ENCODE data around the gene VPS18.

Gene VPS18

GRCh38 chr15:40925863-40926658, 31.8 kb downstream of the VPS18 start:
- in situ Hi-C loops (cut with HindIII; ENCODE audit: low sequenced_read_pairs), result no loop called here
- H3K4me3 ChIP-seq (ENCODE audit: low read depth, low read length), result peak overlapping the region; percentile 4
- TF ChIP-seq, protein P1, sequence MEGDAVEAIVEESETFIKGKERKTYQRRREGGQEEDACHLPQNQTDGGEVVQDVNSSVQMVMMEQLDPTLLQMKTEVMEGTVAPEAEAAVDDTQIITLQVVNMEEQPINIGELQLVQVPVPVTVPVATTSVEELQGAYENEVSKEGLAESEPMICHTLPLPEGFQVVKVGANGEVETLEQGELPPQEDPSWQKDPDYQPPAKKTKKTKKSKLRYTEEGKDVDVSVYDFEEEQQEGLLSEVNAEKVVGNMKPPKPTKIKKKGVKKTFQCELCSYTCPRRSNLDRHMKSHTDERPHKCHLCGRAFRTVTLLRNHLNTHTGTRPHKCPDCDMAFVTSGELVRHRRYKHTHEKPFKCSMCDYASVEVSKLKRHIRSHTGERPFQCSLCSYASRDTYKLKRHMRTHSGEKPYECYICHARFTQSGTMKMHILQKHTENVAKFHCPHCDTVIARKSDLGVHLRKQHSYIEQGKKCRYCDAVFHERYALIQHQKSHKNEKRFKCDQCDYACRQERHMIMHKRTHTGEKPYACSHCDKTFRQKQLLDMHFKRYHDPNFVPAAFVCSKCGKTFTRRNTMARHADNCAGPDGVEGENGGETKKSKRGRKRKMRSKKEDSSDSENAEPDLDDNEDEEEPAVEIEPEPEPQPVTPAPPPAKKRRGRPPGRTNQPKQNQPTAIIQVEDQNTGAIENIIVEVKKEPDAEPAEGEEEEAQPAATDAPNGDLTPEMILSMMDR (IDR thresholded peaks at IDR 0.05; ENCODE audit: low read depth, low read length, missing control alignments), result no peak
- no peak for DNase-seq (ENCODE audit: low read depth)

DNA sequence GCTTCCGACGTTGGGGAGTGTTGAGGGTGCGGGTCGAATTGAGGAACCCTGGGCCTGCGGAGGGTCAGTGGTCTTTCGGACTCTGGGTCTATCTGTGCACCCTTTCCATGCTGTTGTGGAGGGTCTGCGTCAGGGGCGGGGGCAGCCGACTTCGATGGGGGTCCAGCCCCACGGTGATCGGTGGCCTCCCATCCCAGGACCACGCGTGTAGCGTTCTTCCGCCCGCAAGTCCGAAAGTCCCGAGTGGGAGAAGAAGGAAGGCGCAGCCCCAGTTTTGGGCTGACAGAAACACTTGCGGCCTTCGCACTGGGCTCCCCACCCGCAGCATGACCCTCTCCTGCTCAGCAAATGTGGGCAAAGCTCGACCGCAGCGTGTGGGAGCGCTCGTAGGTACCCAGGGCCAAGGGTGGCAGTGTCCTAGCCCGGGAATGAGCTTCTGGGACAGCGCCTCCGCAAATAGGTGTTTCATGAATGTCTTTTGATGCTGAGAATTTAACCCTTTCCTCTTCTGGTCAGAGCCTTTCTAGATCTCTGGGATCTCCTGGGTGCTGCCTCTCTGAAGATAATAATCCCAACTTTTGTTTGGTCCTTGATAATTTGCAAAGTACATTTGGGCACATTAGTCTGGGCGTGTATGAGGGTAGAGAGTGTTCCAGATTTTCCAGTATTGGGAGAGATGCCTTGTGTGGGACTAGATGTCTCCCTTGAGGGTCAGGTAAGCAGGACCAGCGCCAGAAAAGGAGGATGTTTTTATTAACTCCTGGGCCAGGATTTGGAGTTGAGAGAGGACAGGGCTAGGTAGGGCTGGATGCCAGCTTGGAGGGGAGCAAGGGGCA, 32.6 kb downstream of the VPS18 start:
- H3K4me3 ChIP-seq (ENCODE audit: low read depth, low read length), result no peak overlapping the region
- TF ChIP-seq, protein P1 (IDR thresholded peaks at IDR 0.05; ENCODE audit: low read depth, low read length, missing control alignments), result no peak
- DNase-seq (ENCODE audit: low read depth), result no peak
- in situ Hi-C loops (cut with HindIII; ENCODE audit: low sequenced_read_pairs), result no loop called here

DNA sequence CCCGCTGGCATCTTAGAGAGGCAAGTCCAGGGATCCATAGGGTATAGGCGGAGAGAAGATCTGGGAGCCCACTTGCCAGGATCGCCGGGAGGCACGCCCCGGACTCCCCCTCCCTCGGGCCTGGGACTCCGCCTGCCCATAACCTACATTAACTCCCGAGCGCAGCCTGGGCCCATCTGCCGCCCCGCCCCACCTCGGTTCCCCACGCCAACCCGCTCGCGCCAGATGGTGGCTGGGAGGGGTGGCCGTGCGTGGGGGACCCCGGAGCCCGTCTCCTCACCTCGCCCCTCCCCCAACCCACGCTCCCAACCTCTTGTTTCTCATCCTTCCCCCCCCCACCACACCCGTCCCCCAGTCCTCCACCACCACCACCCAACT, 33.2 kb downstream of the VPS18 start:
- in situ Hi-C loops (cut with HindIII; ENCODE audit: low sequenced_read_pairs), result no loop called here
- TF ChIP-seq, protein P1 (IDR thresholded peaks at IDR 0.05; ENCODE audit: low read depth, low read length, missing control alignments), result no peak
- H3K4me3 ChIP-seq (ENCODE audit: low read depth, low read length), result no peak overlapping the region
- no peak for DNase-seq (ENCODE audit: low read depth)

DNA sequence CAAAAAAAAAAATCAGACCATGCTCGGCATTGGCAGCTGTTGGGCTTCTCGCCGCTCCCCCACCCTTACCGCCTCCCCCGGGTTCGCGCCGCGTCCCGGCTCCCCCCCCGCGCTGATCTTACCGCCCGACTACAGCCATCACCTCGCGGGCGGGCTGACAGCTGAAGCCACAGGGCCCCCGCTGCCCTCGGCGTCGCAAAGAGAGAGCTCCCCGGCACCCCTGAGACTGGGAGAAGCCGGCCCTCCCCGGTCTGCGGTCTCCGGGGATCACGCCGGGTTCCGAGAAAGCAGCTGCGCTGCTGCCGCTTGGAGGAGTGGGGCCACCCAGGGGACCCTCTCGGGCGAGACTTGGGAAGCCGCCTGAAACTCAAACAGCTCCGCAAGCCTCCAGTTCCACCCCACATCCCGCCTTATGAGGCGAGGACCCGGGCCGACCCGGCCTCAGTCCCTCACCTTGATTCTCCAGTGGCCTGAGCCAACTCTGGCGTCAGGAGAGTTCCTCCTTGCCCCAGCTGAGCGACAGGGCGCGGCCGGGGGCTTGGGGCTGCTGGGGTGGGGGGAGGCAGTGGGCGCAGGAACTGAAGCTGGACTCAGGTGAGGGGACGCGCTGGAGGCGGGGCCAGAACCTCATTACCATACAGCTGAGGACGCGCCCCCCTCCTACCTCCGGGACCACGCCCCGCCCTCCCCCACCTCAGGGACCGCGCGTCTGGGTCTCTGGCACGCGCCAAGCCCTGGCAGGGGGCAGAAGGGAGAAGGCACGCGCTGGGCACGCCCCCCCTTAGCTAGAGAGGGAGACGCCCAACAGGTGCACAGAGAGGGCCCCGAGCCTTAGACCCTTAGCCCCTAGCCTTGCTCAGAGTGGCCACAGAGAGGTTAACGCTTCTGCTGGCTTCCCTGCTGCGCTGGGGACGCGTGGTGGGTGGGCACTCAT, 33.9 kb downstream of the VPS18 start:
- TF ChIP-seq, protein P1 (IDR thresholded peaks at IDR 0.05; ENCODE audit: low read depth, low read length, missing control alignments), result no peak
- DNase-seq (ENCODE audit: low read depth), result no peak
- peak overlapping the region; percentile 30 for H3K4me3 ChIP-seq (ENCODE audit: low read depth, low read length)
- in situ Hi-C loops (cut with HindIII; ENCODE audit: low sequenced_read_pairs), result no loop called here

DNA sequence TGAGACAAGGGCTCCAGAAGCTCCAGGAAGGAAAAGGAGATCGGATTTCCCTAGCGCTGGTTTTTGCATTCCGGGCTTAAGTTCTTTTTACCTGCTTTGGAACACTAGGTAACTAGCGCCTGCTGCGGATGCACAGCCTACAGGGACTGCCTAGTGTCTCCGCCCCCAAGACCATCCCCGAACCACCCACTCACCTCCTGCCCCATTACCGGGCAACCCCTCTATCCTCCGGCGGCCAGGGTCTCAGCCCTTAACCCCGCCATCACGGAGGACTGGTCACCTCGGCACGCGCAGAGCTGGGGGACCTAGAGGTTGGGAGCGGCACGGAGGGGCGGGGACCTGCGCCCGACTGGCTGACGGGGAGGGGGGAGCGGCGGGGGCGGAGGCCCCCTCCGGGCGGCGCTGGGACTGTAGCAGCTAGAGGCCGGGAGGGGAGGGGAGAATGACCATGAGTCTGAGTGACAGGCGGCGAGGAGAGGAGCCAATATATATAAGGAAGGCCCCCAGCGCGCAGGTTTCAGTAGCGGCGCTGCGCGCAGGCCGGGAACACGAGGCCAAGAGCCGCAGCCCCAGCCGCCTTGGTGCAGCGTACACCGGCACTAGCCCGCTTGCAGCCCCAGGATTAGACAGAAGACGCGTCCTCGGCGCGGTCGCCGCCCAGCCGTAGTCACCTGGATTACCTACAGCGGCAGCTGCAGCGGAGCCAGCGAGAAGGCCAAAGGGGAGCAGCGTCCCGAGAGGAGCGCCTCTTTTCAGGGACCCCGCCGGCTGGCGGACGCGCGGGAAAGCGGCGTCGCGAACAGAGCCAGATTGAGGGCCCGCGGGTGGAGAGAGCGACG, 34.8 kb downstream of the VPS18 start, which contains the start of gene DLL4:
Gene DLL4 (plus strand): TSS at position 520 of the 839 bp plus-strand sequence. CDS start 329 bp downstream, outside the sequence.
- DNase-seq (ENCODE audit: low read depth), result no peak
- TF ChIP-seq, protein P1 (IDR thresholded peaks at IDR 0.05; ENCODE audit: low read depth, low read length, missing control alignments), result no peak

More for the DNA sequence above, 34.8 kb downstream of the VPS18 start, which contains the start of gene DLL4:
- in situ Hi-C loops (cut with HindIII; ENCODE audit: low sequenced_read_pairs), result no loop called here
- H3K4me3 ChIP-seq (ENCODE audit: low read depth, low read length), result peak within 1 kb of the TSS; percentile 30

Measured in astrocyte of the cerebellum (primary cell).